Upper lobe of right lung (tissue), 1 donor: ENCODE measurements around the gene XRCC1. TPM values are rescaled to one million over a fixed set of nuclear protein-coding genes. Genes with fewer than 3 reads are reported as not detected.

Experiments used
- ATAC-seq: fragments of 200-7000 bp; cut with Tn5 transposase; one replicate; pipeline ENCODE4 v1.9.1; 2020; ENCODE audit warnings: mild to moderate bottlenecking, moderate library complexity
- DNase-seq: peaks from one replicate; pipeline ENCODE4 v3.0.0-alpha.2; 2020
- H3K27ac ChIP-seq: fragments of 200-600 bp; one replicate; pipeline ENCODE4 v1.8.0; 2022
- H3K27me3 ChIP-seq: fragments of 200-600 bp; one replicate; pipeline ENCODE4 v1.8.0; 2022; ENCODE audit warnings: mild to moderate bottlenecking
- H3K36me3 ChIP-seq: fragments of 200-600 bp; one replicate; pipeline ENCODE4 v1.8.0; 2022
- H3K4me1 ChIP-seq: fragments of 200-600 bp; one replicate; pipeline ENCODE4 v1.8.0; 2022
- H3K4me3 ChIP-seq: fragments of 200-600 bp; one replicate; pipeline ENCODE4 v1.8.0; 2022; ENCODE audit warnings: mild to moderate bottlenecking
- H3K9me3 ChIP-seq: fragments of 200-600 bp; one replicate; pipeline ENCODE4 v1.8.0; 2022
- intact Hi-C: fragments of 100-400 bp; cut with DNase I; formaldehyde crosslinking; loops from one replicate; pipeline ENCODE4 v1.11.0; 2022
- total RNA-seq: library from RNA; stranded (reverse); fragmentation: NEBNext Ultra II Directional; extraction: Animal tissue kit (Norgen Biotek cat#: 25700); gene quantifications from one replicate; pipeline ENCODE4 v1.2.1, GENCODE V29; 2021
- TF ChIP-seq, protein P1 (sequence below): fragments of 200-600 bp; IDR thresholded peaks from one replicate; pipeline ENCODE4 v1.8.0; 2022; ENCODE audit warnings: antibody characterized with exemption
- donor health status: DM: no; HTN: yes; CAD: no; lungs with severe emphysema.

Gene XRCC1
- total RNA-seq, 1 donor from 2014 or later: 23.8 TPM

DNA sequence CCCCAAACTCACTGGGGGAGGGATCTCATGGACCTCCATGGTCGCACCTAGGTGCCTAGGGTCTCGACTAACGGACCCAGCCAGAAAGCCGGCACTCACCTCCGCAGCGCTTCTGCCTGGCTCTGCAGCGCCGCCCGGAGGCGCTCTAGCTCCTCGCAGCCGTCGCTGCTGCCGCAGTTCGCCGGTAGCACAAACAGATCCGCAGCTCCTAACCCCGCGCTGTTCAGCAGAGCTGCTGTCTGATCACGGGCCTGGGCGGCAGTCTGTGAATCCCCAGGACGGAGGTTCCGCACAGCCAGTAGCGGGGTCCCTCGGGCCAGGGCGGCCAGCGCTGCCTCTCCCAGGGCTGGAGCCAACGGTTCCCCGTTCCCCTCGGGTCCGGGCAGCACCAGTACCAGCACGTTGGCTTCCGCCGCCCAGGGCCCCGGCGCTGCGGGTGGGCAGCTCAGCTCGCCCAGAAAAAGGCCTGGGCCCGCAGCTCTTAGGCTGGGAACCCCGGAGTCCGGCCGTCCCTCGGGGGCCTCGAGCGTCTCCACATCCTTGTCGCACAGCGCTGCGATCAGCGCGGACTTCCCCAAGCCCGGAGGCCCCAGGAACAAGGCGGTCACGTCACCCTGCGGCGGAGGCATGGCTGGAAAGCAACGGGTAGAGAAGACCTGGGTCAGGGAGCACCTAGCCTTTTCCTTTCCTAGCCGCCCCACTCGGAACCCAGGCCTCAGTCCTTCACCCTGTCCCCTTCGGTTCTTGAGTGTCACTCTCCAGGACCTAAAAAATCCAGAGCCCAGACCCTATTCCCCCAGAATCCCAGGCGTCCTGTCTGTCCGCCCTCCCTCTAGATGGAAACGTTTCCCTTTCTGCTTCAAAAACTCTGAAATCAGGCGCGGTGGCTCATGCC is 19.6 kb upstream of the XRCC1 start:
- ATAC-seq: peak; percentile 43
- Histone ChIP-seq H3K36me3 (peaks cover 46% of the 10 kb centered on the region), H3K9me3 (no peaks in the 10 kb centered on the region), H3K27ac (peak overlapping the region; percentile 99), H3K4me3 (peak overlapping the region; percentile 75), H3K27me3 (no peaks in the 10 kb centered on the region), H3K4me1 (peaks cover 28% of the 10 kb centered on the region)
- peak; percentile 81 for DNase-seq
- intact Hi-C loops: no loop called here
- TF ChIP-seq, protein P1, sequence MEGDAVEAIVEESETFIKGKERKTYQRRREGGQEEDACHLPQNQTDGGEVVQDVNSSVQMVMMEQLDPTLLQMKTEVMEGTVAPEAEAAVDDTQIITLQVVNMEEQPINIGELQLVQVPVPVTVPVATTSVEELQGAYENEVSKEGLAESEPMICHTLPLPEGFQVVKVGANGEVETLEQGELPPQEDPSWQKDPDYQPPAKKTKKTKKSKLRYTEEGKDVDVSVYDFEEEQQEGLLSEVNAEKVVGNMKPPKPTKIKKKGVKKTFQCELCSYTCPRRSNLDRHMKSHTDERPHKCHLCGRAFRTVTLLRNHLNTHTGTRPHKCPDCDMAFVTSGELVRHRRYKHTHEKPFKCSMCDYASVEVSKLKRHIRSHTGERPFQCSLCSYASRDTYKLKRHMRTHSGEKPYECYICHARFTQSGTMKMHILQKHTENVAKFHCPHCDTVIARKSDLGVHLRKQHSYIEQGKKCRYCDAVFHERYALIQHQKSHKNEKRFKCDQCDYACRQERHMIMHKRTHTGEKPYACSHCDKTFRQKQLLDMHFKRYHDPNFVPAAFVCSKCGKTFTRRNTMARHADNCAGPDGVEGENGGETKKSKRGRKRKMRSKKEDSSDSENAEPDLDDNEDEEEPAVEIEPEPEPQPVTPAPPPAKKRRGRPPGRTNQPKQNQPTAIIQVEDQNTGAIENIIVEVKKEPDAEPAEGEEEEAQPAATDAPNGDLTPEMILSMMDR: peak; percentile 65

DNA sequence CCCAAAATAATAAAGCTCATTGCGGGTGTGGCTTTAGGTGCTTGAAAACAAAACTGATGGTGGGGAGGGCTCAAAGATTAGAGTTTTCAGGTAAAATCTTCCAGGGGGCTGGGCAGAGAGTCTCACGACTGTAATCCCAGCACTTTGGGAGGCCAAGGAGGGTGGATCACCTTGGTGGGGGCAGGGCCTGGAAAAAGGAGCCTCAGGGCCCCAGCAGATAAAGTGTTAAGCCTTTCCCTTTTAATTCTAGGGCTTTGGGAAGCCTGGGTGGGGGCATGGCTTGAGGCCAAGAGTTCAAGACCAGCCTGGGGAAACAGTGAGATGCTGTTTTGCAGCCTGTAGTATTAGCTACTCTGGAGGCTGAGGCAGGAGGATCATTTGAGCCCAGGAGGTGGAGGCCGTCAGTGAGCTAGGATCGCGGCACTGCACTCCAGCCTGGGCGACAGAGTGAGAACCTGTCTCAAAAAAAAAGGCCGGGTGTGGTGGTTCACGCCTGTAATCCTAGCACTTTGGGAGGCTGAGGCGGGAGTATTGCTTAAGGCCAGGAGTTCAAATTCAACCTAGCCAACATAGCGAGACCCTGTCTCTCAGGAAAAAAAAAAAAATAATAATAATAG is 18.9 kb upstream of the XRCC1 start:
- ATAC-seq: no peak
- no peaks in the 10 kb centered on the region for H3K27me3 ChIP-seq
- DNase-seq: no peak
- H3K36me3 ChIP-seq: peaks cover 39% of the 10 kb centered on the region
- TF ChIP-seq, protein P1: no peak
- no peak overlapping the region for H3K27ac ChIP-seq
- H3K9me3 ChIP-seq: no peaks in the 10 kb centered on the region
- intact Hi-C loops: no loop called here
- H3K4me1 ChIP-seq: peaks cover 28% of the 10 kb centered on the region
- peak overlapping the region; percentile 75 for H3K4me3 ChIP-seq

DNA sequence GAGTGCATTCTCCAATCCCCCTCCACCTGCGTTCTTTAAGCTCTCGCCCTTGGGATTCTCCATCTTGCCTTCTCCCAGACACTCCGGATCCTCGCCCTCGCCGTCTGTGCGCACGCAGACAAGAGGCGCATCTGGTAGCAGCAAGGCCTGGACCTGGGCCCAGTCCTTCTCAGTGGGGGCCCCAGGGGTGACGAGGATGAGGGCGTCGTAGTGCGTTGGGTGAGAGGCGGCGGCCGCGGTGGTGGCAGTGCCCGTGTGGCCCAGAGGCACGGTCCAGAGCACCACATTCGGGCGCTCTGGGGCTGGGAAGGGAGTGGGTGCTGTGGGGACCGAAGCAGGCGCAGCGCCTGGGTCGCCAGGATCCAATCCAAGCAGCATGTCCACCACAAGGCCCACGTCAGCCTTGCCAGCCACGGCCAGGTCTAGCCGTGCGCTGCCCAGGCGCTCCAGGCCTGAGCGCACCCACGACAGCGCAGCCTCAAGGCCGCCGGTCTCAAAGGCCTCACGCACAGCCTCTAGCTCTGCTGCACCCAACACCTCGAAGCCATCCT is 17.5 kb upstream of the XRCC1 start:
- intact Hi-C loops: no loop called here
- Histone ChIP-seq H3K9me3 (no peaks in the 10 kb centered on the region), H3K4me1 (peaks cover 28% of the 10 kb centered on the region), H3K4me3 (no peak overlapping the region), H3K36me3 (peaks cover 35% of the 10 kb centered on the region), H3K27me3 (no peaks in the 10 kb centered on the region), H3K27ac (no peak overlapping the region)
- TF ChIP-seq, protein P1: no peak
- ATAC-seq: no peak
- DNase-seq: no peak

DNA sequence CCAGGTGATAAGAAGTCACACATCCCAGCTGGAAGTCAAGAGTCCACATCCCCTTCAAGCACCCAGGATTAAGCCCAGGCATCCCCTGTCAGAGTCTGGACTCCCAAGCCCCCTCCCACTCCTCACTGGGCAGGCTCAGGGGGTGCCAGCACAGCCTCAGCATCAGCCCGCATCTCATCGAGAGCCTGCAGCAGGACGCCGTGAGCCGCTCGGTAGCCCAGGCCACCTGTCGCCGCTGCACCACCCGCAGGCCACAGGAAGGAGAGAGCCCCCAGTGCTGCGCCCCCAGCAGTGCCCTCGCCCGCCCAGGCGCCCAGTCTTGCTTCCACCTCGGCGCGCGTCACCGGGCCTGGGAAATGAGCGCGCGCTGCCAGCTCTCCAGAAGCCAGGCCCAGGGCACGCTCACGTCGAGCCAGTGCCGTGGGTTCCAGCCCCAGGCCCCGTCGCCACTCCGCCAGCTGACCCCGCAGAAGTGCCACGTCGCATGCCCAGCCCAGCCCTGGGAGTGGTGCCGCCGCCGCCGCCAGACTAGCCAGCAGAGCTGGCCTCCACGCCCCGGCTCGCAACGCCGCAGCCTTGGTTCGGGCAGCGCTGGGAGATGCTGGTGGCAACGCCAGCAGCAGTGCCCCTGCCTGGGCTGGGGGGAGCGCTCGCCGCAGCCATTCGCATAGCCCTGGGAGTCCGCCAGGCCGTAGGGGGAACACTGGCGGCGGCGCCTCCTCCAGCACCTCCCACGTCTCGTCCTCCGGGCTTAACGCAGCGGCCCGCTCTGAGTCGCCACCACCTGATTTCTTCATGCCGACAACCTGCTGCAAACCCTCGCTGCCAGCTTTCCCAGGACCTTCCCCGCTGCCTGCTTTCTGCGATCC is 16.8 kb upstream of the XRCC1 start:
- Histone ChIP-seq H3K36me3 (peaks cover 35% of the 10 kb centered on the region), H3K9me3 (no peaks in the 10 kb centered on the region), H3K4me1 (peaks cover 20% of the 10 kb centered on the region), H3K4me3 (no peak overlapping the region), H3K27ac (no peak overlapping the region), H3K27me3 (no peaks in the 10 kb centered on the region)
- ATAC-seq (no peak), DNase-seq (no peak)
- intact Hi-C loops: no loop called here
- TF ChIP-seq, protein P1: no peak

DNA sequence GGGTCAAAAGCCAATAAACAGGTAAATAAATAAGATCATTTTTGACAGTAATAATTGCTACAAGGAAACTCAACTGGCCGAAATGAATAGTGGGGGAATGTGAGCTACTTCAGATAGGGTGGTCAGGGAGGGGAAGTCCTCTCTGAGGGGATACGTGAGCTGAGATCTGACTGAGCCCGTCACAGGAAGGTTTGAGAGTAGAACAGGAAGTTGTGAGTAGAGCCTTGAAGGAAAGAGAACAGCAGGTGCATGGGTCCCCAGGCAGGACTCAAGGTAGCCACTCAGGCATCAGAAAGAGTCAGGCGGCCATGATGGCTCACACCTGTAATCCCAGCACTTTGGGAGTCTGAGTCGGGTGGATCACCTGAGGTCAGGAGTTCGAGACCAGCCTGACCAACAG is 14.4 kb upstream of the XRCC1 start:
- intact Hi-C loops: no loop called here
- Histone ChIP-seq H3K27ac (no peak overlapping the region), H3K4me3 (no peak overlapping the region), H3K27me3 (no peaks in the 10 kb centered on the region), H3K36me3 (peaks cover 35% of the 10 kb centered on the region), H3K9me3 (no peaks in the 10 kb centered on the region), H3K4me1 (peaks cover 8% of the 10 kb centered on the region)
- TF ChIP-seq, protein P1: no peak
- DNase-seq (no peak), ATAC-seq (no peak)
